ENCODE measurements around the gene ACOT9. TPM values are rescaled to one million over a fixed set of nuclear protein-coding genes. Genes with fewer than 3 reads are reported as not detected.
A peak's percentile ranks its signal among the peaks of the same experiment; 100 is the strongest.

The ACOT9 gene
- total RNA-seq, 1 donor from 2014 or later, result 52.7 TPM

DNA sequence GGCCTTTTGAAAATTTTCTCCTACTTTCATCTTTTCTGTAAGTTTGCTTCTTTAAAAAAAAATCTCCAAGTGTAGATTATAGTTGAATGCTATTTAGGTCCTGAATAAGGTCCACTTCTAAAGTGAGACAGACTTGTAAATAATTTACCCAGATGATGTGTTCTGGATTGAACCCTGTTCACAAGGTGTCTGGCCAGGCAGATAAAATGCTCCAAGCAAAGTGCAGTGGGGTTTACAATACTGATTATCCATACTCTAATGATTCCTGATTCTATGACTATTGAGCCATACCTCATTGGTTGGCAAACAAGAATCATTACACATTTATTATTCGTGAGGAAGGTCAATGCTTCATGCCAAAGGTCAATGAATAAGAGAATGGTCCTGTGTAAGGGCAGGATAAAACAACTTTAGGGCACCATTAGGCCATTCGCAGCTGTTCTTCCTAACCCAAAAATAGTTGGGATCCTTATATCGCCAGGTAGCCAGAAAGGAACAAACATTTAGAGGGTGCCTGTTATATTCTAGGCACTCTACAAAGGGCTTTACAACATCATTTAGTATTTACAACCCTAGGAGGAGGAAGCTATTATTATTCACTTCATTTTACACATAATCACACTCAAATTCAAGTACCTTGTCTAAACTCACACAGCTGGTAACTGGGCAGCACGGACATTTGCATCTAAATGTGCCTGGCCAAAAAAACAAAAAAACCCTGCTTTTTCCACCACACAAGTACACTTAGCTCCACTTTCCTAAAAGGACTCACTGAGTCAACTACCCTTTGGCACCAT is 21.3 kb upstream of the ACOT9 start:
- Mint-ChIP-seq H3K9me3 (peaks cover 8% of the 10 kb centered on the region), H3K4me3 (no peak overlapping the region), H3K36me3 (no peaks in the 10 kb centered on the region), H3K27ac (no peak overlapping the region), H3K27me3 (ENCODE audit: insufficient read depth, low read depth) (peaks cover 4% of the 10 kb centered on the region), H3K4me1 (peaks cover 6% of the 10 kb centered on the region)
- H3K9me3 ChIP-seq (ENCODE audit: low read depth), result no peaks in the 10 kb centered on the region
- H4K20me1 ChIP-seq (ENCODE audit: low read depth), result no peaks in the 10 kb centered on the region
- H3K4me1 ChIP-seq, result no peaks in the 10 kb centered on the region
- H3K79me2 ChIP-seq (ENCODE audit: low read depth), result no peaks in the 10 kb centered on the region
- no peak overlapping the region for H3K27ac ChIP-seq
- TF ChIP-seq EZH2 (IDR thresholded peaks at IDR 0.05) (no peak), EZH2phosphoT487 (IDR thresholded peaks at IDR 0.05) (no peak)
- TF ChIP-seq, protein P1, sequence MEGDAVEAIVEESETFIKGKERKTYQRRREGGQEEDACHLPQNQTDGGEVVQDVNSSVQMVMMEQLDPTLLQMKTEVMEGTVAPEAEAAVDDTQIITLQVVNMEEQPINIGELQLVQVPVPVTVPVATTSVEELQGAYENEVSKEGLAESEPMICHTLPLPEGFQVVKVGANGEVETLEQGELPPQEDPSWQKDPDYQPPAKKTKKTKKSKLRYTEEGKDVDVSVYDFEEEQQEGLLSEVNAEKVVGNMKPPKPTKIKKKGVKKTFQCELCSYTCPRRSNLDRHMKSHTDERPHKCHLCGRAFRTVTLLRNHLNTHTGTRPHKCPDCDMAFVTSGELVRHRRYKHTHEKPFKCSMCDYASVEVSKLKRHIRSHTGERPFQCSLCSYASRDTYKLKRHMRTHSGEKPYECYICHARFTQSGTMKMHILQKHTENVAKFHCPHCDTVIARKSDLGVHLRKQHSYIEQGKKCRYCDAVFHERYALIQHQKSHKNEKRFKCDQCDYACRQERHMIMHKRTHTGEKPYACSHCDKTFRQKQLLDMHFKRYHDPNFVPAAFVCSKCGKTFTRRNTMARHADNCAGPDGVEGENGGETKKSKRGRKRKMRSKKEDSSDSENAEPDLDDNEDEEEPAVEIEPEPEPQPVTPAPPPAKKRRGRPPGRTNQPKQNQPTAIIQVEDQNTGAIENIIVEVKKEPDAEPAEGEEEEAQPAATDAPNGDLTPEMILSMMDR (IDR thresholded peaks at IDR 0.05), result no peak
- H3K36me3 ChIP-seq, result no peaks in the 10 kb centered on the region
- no peaks in the 10 kb centered on the region for H3K27me3 ChIP-seq
- H3K4me3 ChIP-seq, result no peak overlapping the region
- H3K9ac ChIP-seq, result no peak overlapping the region
- H2AFZ ChIP-seq (replicated peaks), result no peak overlapping the region
- no peak for DNase-seq (ENCODE audit: low spot score)
- no peak overlapping the region for H3K4me2 ChIP-seq
- no peaks in the 10 kb centered on the region for H3F3A ChIP-seq (ENCODE audit: low read depth)

DNA sequence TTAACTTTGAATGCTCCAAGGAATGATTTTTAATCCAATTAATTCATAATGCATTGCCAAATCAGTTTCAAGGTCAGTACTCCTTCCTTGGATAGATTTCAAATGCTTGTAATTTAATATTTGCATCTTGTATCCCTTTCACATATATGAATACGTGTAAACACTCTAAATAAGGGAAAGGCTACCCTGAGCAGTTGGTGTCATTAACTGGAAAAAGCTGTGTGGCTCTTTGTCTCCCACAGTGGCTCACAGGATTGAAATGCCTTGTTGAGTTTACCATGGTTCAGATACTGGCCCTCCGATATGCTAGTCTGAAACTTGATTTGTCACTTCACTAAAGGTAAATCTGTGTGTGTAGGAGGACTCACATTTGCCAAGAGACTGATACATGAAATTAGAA is 16.7 kb upstream of the ACOT9 start:
- no peak overlapping the region for H3K27ac Mint-ChIP-seq
- no peak overlapping the region for H3K27ac ChIP-seq
- H3K9me3 ChIP-seq (ENCODE audit: low read depth), result no peaks in the 10 kb centered on the region
- H3K4me1 Mint-ChIP-seq, result peaks cover 3% of the 10 kb centered on the region
- H3K9me3 Mint-ChIP-seq, result peaks cover 2% of the 10 kb centered on the region
- no peaks in the 10 kb centered on the region for H4K20me1 ChIP-seq (ENCODE audit: low read depth)
- H3K9ac ChIP-seq, result no peak overlapping the region
- H2AFZ ChIP-seq (replicated peaks), result no peak overlapping the region
- TF ChIP-seq, protein P1 (IDR thresholded peaks at IDR 0.05), result no peak
- TF ChIP-seq EZH2phosphoT487 (IDR thresholded peaks at IDR 0.05), result no peak
- no peak for TF ChIP-seq EZH2 (IDR thresholded peaks at IDR 0.05)
- H3K4me1 ChIP-seq, result no peaks in the 10 kb centered on the region
- no peak overlapping the region for H3K4me2 ChIP-seq
- no peaks in the 10 kb centered on the region for H3K36me3 Mint-ChIP-seq
- DNase-seq (ENCODE audit: low spot score), result no peak
- H3F3A ChIP-seq (ENCODE audit: low read depth), result no peaks in the 10 kb centered on the region
- no peaks in the 10 kb centered on the region for H3K27me3 ChIP-seq
- no peak overlapping the region for H3K4me3 Mint-ChIP-seq
- H3K27me3 Mint-ChIP-seq (ENCODE audit: insufficient read depth, low read depth), result peaks cover 4% of the 10 kb centered on the region
- no peaks in the 10 kb centered on the region for H3K36me3 ChIP-seq
- no peak overlapping the region for H3K4me3 ChIP-seq
- H3K79me2 ChIP-seq (ENCODE audit: low read depth), result no peaks in the 10 kb centered on the region

DNA sequence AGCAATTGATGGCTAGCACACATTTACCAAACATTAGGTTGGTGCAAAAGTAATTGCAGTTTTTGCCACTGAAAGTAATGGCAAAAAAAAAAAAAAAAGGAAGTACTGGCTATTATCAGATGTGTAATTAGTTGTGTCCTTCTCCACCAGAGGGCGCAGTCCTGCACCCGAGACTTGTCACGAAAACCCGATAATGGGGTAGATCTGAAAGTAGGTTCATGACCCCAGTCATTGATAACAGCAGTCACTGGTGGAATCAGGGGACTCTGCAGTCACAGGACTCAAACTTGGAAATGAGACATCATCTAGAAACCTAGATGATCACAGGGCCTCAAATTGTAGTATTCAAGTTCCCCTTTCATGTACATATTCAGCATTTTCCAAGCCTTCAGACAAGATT is 13.1 kb upstream of the ACOT9 start:
- Histone ChIP-seq H3K4me3 (no peak overlapping the region), H3K9ac (no peak overlapping the region), H3K79me2 (ENCODE audit: low read depth) (no peaks in the 10 kb centered on the region), H3K27me3 (no peaks in the 10 kb centered on the region), H3K36me3 (no peaks in the 10 kb centered on the region), H3K4me2 (no peak overlapping the region), H3K4me1 (no peaks in the 10 kb centered on the region), H3F3A (ENCODE audit: low read depth) (no peaks in the 10 kb centered on the region), H3K9me3 (ENCODE audit: low read depth) (no peaks in the 10 kb centered on the region), H3K27ac (no peak overlapping the region), H2AFZ (replicated peaks) (no peak overlapping the region), H4K20me1 (ENCODE audit: low read depth) (no peaks in the 10 kb centered on the region)
- Mint-ChIP-seq H3K4me3 (no peak overlapping the region), H3K36me3 (no peaks in the 10 kb centered on the region), H3K9me3 (no peaks in the 10 kb centered on the region), H3K27me3 (ENCODE audit: insufficient read depth, low read depth) (peaks cover 10% of the 10 kb centered on the region), H3K27ac (no peak overlapping the region), H3K4me1 (no peaks in the 10 kb centered on the region)
- DNase-seq (ENCODE audit: low spot score), result peak; percentile 89
- no peak for TF ChIP-seq EZH2phosphoT487 (IDR thresholded peaks at IDR 0.05)
- TF ChIP-seq EZH2 (IDR thresholded peaks at IDR 0.05), result no peak
- TF ChIP-seq, protein P1 (IDR thresholded peaks at IDR 0.05), result peak; percentile 91
